HFF-Myc (cell line): ENCODE data around the gene MAP7.
"Not testable (repeated sequence)": the region's sequence is repeated elsewhere in the genome, so short reads cannot be mapped to it uniquely, and the experiment has no call there.

Experiments
- DNase-seq: peaks from one replicate; pipeline ENCODE4 v3.0.0-alpha.2; 2011; ENCODE audit warnings: low read depth; ENCODE audit errors: extremely low read depth
- H3K4me3 ChIP-seq: replicated peaks from 2 replicates; pipeline ENCODE4 v1.5.1; 2011; ENCODE audit warnings: low read depth, mild to moderate bottlenecking, control low read depth, low read length
- CTCF ChIP-seq: IDR thresholded peaks from 2 replicates; pipeline ENCODE4 v1.5.1; 2012; ENCODE audit warnings: mild to moderate bottlenecking, low read depth, low read length, control low read depth; ENCODE audit errors: missing control alignments

The MAP7 gene

DNA sequence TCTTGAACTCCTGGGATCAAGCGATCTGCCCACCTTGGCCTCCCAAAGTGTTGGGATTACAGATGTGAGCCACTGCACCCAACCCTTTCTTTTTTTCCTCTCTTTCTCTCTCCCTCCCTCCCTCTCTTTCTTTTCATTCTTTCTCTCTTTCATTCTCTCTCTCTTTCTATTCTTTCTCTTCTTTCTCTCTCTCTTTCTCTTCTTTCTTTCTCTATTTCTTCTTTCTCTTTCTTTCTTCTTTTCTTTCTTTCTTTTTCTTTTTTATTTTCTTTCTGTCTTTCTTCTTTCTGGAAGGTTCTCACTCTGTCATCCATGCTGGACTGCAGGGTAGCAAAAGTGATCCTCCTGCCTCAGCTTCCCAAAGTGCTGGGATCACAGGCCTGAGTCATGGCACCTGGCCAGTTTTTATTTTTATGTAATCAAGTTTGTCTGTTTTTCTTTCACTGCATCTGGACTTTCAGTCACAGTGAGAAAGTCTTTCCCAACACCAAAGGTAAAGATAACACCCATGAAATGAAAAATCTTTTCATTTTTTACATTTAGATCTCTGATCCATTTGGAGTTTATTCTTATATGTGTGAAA is 240.4 kb downstream of the MAP7 start:
- no peak overlapping the region for H3K4me3 ChIP-seq
- DNase-seq: no peak
- TF ChIP-seq CTCF: no peak

- TF ChIP-seq CTCF: no peak
- H3K4me3 ChIP-seq: no peak overlapping the region
- no peak for DNase-seq
Observed at GRCh38 chr6:136309171-136309570, 241.1 kb downstream of the MAP7 start.

GRCh38 chr6:136308469-136308868 is 241.8 kb downstream of the MAP7 start:
- not testable (repeated sequence) for H3K4me3 ChIP-seq, DNase-seq

- no peak for DNase-seq
- no peak for TF ChIP-seq CTCF
Observed at GRCh38 chr6:136307351-136307750, 242.9 kb downstream of the MAP7 start.

GRCh38 chr6:136306466-136306865 is 243.8 kb downstream of the MAP7 start:
- DNase-seq: no peak
- H3K4me3 ChIP-seq: no peak overlapping the region
- no peak for TF ChIP-seq CTCF

More at GRCh38 chr6:136307351-136307750, 242.9 kb downstream of the MAP7 start:
- no peak overlapping the region for H3K4me3 ChIP-seq

- H3K4me3 ChIP-seq: no peak overlapping the region
- no peak for TF ChIP-seq CTCF
- no peak for DNase-seq
Observed at GRCh38 chr6:136304410-136304809, 245.8 kb downstream of the MAP7 start.

DNA sequence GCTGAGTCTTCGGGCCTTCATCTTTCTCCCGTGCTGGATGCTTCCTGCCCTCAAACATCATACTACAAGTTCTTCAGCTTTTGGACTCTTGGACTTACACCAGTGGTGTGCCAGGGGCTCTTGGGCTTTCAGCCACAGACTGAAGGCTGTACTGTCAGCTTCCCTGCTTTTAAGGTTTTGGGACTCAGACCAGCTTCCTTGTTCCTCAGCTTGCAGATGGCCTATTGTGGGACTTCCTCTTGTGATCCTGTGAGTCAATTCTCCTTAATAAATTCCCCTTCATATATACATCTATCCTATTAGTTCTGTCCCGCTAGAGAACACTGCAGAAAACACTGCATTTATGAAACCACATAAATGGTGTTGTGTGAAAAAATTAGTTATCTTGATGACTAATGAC is 246.7 kb downstream of the MAP7 start:
- no peak overlapping the region for H3K4me3 ChIP-seq
- DNase-seq: no peak

More for the DNA sequence above, 246.7 kb downstream of the MAP7 start:
- no peak for TF ChIP-seq CTCF
